Right hindlimb (tissue), 1 donor: ENCODE results near the gene HOATZ.

Experiments used
- DNase-seq: peaks from one replicate; pipeline ENCODE4 v3.0.0-alpha.2; 2018

The HOATZ gene

DNA sequence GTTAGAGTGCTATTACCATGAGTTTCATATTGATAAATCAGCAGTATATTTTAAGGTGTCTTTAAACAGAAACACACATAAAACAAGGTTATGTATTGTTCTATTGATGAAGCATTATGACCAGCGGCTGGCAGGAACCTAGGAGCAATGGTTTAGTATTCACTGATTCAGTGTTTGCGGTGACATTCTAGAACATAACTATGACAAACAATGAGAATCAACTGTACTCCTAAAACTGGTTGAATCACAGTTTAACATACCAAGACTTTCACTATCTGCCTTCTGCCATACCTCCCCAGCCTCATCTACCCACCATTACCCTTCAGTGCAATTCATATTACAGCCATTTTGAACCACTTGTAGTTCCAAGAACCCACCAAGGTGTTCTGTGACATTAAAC is 8.8 kb downstream of the HOATZ start:
- DNase-seq: no peak

DNA sequence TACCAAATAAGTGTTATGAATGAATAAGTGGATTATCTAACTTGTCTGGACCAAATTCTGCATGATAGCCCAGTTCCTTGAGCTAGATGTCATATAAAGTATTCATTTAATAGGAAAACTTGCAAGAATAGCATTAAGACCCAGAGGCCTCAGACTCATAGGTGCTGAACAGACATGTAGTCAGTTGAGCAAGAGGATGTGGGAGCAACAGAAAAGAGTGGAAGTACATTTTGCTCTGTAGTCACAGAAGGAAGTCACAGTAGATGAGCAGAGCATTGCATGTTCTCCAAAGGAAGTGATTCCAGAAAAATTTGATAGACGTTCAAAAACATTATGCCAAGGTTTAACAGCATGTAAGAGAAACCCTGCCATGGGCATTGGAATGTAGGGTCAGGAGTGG is 9.5 kb downstream of the HOATZ start:
- no peak for DNase-seq

DNA sequence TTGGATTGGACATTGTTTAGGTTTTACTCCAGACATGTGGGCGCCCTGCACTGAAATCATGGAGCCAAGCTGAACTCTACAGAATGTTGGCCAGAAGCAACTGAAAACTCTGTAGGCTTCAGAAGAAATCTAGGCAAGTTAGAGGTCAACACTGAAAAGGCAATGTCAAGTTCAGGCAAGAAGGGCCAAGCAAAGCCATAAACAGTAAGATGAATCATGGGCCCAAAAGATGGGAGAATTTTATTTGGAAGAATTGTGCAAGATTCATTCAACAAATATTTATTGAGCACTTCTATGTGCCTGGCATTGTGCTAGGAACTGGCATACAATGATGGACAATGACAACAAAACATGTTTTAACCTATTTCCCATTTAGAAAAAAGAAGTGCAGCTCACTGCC is 10.9 kb downstream of the HOATZ start:
- no peak for DNase-seq

DNA sequence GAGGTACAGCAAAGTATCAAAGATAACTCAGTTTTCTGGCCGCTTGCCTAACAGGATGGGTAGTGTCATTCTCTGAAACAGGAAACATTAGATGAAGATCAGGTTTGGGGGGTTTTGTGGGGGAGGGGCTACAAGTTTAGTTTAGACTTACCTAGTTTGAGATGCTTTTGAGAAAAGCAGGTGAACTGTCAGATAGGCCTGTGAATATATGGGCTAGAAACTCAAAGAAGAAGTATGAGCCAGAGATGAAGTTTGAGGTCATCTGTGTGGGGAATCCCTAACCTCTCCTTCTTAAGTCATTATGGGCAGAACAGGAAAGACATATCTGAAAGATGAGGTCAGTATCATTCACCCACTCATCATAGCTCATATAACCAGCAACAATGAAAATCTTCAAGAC is 11.9 kb downstream of the HOATZ start:
- DNase-seq: no peak

DNA sequence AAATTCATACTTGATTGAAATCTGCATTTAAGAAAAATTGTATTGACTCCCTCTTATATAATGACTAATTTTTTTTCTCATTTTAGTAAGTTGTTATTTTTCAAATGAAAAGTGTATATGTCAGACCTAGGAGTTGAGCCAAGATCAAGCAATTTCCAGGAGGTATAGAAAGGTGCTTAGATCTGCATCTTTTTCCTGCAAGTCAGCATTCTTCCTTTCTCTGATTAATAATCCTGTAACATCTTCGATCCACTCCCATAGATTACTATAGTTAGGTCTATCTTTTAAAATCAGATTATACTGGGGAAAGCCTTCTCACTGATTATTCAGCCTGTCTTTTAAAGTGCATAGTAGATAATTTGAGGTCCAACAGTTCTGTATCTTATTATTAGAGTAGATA is 12.7 kb downstream of the HOATZ start:
- DNase-seq: no peak

DNA sequence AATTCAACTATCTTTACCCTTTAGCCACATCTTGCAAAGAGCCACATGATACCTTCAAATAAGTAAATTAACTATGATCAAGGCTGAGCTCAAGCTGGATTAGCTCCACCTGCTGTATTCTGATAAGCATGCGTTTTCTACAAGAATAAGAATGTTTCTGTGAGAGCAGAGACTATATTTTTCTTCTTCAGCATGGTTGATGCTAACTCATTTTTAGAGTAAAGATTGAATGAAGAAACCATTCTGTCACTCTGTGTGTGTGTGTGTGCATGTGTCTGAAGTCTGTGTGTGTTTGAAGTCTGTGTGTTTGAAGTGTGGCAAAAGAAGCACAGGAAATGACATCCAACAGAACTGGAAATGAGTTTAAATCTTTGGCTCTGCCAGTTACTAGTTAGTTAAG is 14.0 kb downstream of the HOATZ start:
- no peak for DNase-seq

DNA sequence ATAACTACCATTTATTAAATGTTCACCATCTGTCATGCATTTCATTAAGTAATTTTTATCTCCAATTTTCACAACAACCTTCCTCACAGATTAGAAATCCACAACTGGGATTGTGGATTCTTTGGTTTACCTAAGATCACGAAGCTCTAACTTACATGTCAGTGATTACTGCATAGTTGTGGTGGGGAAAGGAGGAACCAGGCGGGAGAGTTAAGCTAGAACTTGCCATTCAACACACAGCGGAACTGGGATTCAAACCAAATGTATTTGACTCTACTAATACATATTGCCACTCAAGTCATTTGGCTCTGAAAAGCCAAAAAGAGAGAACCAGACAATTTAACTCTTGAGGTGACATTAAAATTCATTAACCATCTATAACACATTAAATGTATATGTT is 15.5 kb downstream of the HOATZ start:
- no peak for DNase-seq

DNA sequence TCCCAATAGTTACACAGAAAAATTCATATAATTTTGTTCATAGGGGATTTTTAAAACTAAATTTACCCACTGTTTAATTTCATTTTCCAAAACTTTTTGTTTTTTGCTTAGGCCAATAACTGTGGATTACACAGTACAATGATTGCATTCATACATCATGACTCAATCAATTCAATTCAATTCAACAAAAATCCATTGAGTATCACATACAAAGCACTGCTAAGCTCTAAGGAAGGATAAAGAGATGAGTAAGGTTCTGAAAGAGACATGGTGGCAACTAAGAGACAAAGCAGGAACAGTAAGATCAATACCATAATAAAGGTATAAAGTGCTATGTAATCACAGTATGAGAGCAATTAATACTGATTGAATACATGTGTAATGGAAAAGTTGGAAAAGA is 16.6 kb downstream of the HOATZ start:
- no peak for DNase-seq

DNA sequence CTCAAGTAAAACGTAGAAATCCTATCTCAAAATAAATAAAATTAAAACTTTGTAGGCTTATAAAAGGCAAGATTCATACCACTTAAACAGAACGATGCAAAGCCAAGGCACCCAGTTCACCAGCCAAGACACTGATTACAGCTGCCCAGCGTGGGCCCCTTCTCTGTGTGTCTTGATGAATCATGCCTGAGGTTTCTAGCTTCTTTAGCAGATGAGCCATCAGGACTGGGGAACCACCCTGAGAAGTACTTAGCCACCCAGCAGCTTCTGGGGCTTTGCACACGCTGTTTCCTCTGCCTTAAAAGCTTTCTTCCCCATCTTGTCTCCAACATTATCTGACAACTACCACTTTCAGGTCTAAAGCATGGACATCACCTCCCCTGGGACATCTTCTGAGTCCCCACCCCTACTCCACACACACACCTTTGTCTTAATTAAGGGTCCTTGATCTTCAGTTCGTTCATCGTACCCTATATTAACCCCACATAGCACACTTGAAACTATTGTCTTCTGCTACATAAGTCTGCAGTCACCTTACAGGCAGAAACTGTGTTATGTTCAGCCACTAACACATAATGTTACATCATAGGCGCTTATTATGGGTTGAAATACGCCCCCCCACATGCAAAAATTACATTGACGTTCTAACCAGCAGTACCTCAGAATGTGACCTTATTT is 17.2 kb downstream of the HOATZ start:
- no peak for DNase-seq

DNA sequence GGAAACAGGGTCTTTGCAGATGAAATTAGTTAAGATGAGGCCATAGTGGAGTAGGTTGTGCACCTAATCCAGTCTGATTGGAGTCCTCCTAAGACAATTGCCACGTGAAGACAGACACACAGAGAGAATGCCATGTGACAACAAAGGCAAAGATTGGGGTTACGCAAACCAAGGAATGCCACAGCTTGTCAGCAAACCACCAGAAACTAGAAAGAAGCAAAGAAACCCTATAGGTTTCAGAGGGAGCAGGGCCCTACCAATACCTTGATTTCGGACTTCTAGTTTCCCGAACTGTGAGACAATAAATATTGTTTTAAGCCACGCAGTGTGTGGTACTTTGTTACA is 17.8 kb downstream of the HOATZ start:
- no peak for DNase-seq

DNA sequence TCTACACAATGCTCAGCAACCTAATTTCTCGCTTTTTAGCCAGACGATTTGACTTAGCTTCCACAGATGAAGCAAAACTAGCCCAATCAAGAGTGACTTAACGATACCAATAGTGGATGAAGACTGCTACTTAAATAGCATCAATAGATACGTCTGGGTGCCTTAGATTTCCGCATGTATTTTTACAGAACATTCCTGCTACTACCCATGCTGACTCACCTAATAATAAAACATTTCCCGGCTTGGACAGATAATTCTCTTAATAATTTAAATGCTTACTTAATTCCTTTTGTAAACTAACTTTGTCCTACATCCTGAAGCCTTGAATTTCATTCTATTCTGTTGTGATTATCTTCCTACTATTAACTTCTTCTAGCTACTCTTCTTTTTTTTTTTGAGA is 20.7 kb downstream of the HOATZ start:
- no peak for DNase-seq

DNA sequence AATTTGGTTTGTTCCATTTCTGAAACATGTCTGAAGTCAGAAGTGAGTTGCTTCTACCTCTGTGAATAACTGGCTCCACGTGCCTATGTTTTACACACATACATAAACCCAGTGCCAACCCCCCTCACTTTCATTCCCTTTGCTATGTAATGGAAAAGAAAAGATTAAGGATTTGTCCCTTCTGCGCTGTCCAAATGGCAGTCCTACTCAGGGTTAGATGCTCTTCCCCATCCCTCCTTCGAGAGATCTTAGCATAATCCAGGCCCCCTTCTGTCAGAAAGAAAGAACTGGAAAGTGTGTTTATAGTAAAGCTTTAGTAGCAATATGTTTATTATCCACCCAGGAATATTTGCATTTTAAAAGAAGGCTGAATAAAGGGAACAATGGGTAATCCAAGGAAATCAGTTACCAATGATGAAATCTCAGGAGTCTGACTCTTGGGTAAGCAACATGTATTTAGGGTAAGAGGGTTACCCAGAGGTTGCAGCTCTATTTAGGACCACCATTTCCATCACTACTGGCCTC is 22.8 kb downstream of the HOATZ start:
- DNase-seq: no peak

DNA sequence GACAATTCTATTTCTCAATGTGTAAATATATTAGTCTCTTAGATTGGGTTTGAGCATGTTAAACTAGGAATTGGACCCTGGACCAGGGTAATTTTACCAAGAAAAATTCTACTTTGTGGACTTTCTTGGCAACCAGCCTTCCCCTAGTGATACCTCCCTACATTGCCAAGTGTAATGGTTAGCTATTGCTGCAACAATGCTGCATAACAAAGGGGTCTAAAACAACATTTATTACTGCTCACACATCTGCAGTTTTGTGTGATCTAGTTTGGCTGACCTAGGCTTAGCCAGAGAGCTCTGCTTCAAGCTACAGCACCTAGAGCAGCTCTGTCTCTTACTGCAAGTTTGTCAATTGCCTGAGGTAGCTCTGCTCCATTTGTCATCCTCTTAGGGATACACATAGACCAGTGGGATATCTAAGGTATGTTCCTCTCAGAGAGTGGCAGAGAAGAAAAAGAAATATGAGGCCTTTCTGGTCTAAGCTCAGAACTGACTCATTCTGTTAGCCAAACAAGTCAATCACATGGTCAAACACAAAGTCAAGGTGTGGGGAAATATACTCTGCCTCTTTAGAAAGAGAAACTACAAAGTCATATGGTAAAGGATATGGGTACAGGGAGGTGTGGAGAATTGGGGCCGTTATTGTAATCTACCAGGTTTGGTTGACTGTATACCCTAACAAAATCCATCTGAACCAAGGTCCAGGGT is 24.0 kb downstream of the HOATZ start:
- DNase-seq: no peak

DNA sequence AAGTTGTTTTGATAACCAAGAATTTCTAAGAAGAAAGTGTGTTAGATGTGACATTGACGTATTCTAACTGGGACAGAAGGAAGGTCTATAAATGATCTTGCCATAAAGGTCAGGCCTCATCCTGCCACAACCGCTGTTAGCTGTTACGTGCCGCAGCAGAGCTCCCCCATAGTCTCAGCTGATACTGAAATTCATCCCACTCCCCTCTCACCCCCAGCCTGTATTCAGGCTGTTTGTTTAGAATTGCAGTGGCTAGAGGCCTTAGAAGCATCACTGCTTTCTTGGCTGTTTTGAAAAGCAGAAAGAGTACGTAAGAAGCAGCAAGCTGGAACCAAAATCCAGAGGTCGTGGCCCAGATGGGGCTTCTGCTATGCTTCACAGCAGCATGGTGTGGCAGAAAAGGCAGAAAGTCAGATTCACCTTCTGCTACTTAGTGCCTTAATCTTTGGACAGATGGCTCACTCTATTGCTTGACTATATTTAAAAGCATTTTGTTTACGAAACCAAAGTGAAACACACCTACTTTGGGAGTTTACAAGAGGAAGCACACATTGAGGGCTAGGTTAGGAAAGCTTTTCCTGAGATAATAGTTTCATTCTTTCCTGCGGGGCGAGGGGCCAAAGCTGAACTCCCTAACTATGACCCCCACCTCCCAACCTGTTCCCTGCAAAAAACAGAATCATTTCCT is 25.0 kb downstream of the HOATZ start:
- no peak for DNase-seq

DNA sequence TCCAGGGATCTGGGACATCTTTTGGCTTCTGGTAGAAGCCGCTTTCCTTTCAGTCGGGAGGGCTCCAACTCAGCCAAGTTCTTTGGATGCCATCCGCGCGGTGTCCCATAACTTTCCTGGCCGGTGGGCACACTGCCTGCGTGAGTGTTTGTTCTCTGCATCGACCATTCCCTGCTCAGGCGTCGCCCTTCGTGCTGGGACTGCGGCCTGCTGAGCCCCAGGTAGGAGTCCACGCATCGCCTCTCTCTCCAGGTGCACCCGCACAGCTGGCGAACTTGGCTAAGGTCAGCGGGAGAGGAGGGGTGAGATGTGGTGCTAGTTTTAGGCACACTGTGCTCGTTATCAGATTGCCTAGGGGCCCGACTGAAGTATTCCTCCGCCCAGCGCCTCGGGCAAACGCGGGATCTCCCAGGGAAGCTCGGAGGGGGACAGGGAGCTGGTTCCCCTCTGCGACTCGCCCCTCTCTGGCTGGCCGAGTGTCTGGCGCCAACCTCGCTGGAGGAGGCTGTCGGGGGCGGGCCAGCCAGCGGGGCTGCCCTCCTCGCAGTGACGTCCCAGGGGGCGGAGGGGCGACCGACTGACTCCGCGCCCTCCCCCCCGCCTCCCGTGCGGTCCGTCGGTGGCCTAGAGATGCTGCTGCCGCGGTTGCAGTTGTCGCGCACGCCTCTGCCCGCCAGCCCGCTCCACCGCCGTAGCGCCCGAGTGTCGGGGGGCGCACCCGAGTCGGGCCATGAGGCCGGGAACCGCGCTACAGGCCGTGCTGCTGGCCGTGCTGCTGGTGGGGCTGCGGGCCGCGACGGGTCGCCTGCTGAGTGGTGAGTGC is 25.7 kb downstream of the HOATZ start, which contains the start of gene LAYN:
TSS of gene LAYN (plus strand) at position 607 of the 823 bp plus-strand sequence. CDS start at position 731, 124 bp downstream.
- peak; percentile 67 for DNase-seq

DNA sequence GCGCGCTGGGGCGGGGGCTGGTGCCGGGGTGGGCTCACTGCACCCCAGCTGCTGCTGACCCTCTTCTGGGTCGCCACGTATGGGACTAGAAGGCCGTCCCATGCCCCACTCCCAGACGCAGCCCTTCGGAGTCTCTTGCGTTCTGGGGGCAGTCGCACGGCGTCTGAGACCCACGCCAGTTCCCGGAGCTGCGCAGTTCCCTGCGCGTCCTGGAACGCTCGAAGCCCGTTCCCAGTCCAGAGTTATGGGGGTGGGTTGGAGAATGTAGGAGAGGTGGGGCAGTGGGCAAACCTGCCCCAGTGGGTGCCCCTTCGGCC is 26.3 kb downstream of the HOATZ start:
- DNase-seq: no peak

DNA sequence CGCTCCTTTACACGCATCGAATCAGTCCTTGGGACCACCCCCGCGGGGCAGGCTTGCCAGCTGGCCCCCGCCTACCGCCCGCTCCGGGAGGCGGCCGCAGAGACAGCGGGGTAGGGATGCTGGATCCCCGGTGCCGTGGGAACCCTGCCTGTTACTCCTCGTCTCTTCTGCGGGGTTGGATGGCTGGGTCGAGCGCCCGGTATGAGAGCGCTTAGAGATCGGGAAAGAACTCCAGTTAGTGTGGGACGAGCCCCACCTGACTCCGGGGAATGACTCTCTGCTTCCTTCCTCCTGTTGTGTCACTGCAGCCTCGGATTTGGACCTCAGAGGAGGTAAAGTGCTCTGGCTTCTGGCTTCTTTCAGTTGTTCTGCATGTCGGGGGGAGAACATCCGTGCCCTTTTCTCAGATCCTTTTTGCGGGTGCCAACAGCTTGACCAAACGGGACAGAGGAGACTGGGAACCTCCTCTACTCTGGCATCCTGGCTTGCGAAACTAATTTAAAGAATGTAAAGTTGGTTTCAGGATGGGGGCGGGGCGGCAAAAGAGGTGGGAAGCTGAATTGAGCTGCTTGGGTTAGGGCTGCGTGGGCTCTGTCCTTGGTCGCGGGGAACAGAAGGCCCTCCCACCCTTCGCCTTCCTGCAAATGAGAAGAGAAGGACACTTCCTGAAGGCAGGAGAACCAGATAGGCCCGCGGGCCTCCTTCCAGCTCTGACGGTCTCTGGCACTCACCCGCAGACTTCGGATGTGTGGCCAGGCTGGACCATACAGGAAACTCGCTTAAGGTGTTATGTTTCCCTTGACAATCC is 26.9 kb downstream of the HOATZ start:
- peak; percentile 86 for DNase-seq

DNA sequence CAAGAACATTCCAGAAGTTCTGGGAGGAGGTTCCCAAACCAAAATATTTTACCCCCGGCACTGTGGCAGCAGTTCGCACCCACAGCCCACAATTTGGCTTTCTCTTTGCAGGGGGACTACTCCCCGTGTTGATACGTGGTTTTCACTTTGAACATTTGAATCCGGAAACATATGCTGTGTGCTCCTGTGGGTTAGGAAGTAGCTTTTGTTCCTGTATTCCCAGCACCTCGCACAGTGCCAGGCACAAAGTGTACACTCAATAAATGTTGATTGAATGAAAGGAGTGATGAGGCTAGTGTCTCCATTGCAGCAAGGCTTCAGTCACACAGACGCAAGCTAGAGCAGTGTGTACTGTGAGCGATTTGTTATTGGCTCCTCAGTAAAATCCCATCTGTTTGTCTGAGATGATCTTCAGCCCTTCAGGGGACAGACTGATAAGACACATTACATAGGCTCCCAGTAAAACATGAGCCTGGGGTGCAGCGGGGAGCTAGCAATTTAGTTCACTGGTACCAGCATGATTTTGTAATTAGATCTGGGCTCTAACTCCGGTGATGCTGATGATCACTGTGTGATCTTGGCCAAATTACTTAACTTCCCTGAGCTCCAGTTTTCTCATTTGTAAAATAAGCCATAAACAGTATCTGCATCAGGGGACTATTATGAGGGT is 28.2 kb downstream of the HOATZ start:
- DNase-seq: no peak

DNA sequence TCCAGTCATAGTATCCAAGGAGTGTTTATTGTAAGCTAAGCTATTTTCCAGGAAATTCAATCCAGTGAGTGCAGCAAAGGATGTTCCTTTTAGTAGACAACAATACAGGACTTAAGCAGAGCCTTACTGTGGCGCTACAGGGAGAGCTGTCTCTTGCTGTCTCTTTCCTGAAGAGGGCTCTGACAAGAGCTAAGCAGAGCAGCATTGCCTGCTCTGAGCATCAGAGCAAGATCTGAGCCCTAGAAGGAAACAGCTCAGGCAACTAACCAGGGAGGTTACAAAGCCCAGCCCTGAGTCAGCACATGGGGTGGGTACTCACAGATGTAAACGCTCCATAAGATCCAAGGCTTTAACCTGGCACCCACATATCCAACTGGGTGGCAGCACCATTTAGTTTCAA is 33.9 kb downstream of the HOATZ start:
- no peak for DNase-seq

DNA sequence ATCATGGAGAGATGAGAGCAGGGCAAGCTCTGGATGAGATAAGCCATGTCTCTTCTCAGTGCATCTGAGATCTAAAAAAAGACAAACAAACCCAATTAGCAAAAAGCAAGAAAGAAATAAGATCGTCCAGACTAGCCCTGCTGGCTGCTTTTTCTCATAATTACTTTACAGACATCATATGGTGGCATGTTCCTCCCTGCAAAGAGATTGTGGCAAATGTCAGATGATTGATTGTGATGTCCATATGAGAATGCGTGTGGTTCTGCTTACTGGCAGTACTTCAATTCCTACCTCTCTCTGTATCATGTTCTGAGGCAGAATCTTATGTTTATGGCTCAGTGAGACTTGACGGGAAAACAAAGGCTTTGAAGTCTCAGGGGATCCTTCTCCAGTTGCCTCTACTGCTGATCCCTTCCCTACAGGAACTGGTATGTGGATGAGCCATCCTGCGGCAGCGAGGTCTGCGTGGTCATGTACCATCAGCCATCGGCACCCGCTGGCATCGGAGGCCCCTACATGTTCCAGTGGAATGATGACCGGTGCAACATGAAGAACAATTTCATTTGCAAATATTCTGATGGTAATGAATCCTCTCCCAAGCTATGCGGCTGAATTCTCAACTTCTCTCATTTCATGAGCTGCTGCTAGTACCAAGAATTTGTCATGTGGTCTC is 34.8 kb downstream of the HOATZ start:
- DNase-seq: no peak

DNA sequence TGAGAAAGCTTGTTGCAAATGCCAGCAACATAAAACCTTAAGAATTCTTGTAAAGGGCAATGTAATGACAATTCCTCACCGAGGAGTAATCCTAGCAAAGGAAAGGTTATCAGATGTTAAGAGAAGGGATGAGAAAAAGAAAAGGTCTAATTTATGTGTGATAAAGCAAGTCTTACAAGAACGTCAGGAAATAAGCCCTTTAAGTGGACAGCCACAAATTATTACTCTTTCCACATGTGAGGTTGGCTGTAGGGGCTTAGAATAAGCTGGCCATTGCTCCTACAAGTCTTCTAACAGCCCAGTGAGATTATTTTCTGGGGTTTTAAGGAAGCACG is 35.3 kb downstream of the HOATZ start:
- no peak for DNase-seq
